NAMALWA (cell line): ENCODE results near the gene SCO1.
"Not testable (repeated sequence)": the region's sequence is repeated elsewhere in the genome, so short reads cannot be mapped to it uniquely, and the experiment has no call there.

Experiments
- DNase-seq: peaks from one replicate; pipeline ENCODE4 v3.0.0-alpha.2; 2015; ENCODE audit warnings: low spot score

SCO1 gene

DNA sequence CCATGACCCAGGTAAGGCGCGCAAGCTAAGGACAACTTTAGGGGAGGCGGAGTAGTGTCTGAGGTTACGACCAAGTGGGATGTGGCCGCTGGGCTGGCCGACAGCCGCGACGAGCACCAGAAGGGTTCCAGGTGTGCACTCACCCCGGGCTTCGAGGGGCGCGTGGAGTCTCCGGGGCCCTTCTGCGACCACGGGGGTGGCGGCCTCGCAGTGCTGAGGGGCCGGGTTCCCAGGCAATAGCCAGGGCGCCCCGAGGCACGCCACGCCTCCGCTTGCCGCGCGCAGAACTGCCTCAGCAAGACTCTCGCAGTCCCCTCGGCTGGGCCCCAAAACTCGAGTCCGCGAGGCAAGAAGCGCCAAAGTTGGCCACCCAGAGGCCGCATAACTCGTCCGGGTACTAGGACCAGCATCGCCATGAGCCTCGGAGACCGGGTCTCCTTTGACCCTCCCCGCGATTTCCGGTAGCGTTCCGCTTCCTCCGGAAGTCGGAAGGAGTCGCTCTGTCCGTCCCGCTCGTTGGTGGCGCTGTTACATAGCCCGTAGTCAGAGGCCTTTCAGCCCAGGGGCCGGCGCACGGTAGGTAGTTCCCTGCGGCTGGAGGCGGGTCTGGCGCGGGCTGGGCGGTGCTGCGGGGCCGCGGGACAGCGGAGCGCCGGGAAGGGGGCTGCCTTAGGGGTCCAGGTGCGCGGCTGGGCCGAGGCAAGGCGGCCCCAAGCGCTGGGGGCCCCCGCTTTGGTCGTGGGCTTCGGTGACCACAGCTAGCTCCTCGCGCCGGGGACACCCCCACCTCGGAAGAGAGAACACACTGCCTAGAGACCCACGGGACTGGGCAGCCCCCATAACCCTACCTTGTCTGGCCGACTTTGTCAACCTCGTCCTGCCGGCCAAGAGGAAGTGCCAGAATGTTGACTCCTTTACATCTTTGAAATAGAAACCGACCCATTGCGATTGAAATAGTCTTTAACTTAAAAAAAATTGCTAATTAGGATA is at the start of gene SCO1, which contains the start of gene ADPRM:
Gene SCO1, minus strand, starts transcription at position 442 of the 990 bp plus-strand sequence. Its CDS starts 26 bp downstream, at position 416.
Gene ADPRM, plus strand, starts transcription at position 503 of the 990 bp plus-strand sequence. CDS start 7,333 bp downstream, outside the sequence.
- DNase-seq: peak; percentile 86

DNA sequence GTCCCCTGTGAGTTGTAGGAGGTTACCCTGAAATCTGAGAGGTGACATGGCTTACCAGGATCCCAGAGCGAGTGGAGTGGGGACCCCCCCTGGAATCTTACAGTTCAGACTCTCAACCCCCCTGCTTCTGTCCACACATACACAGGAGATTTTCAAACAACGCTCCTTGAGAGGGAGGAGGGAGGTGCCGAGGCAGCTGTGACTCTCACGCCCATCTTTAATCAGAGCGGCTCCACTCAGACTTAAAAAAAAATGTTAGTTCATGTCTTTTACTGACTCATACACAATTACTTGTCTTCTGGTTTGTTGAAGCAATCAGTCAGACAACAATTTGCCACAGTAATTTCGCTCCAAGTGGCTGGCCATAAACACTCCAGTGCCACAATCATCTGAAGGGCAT is 47.9 kb upstream of the SCO1 start:
- DNase-seq: no peak

DNA sequence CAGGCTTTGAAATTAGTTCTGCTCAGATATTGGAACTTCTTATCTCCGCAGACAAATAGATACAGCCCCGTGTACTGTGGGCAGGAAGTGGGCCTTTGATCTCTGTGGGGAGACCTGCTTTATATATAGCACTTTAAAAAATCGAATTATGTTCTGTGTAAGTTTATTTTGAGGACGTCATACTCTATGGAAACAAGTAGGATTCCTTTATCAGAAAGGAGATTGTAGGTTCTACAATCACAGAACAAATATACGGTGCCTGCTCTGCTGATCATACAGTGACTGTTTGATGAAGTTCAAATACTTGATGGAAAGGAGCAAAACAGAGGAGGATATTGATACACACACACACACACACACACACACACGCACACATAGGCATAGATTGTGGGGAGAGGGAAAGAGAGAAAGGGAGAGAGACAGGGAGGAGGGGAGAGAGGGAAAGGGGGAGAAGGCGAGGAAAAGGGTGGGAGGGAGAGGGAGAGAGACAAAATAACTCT is 47.2 kb upstream of the SCO1 start:
- DNase-seq: no peak

DNA sequence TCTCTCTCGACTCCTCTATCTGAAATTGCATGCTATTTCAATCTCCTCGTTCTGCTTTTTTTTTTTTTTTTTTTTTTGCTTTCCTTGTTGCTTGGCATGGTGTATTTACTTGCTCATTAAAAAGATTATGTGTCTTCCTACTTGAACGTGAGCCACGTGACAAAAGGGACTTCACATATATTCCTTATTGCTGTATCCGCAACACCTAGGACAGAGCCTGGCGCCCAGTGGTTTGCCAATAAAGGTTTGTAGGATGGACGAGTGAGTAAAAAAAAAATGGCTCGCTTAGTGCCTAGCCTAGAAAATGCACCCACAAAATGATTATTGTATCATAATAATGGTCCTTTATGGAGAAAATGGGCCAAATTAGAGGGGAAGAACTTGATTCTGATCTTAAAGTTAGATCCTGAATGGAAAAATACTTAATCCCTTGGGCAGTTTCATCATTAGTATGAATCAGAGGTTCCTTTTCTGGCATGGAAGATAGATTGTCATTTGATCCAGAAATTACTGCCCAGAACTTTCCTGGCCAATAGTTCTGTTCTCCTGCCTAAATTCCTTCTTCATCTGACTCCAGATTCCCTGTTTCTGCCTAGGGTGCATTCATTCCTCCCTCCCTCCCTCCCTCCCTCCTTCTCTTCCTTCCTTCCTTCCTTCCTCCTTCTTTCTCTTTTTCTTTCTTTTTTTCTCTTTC is 46.1 kb upstream of the SCO1 start:
- no peak for DNase-seq

DNA sequence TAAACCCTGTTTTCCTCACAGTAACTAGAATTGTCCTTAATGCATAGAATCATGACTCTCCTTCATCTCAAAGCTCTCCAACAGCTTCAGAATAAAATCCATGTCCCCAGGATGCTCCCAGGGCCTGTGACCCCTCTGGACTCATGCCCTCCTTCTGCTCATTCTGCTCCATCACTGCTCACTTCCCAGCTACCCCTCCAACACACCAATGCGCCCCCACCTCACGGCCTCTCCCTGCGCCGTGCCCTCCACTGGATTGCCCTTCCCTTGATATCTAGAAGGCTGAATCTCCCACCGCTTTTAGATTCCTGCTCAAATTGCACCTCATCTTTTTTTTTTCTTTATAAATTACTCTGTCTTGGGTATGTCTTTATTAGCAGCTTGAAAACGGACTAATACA is 45.1 kb upstream of the SCO1 start:
- no peak for DNase-seq

DNA sequence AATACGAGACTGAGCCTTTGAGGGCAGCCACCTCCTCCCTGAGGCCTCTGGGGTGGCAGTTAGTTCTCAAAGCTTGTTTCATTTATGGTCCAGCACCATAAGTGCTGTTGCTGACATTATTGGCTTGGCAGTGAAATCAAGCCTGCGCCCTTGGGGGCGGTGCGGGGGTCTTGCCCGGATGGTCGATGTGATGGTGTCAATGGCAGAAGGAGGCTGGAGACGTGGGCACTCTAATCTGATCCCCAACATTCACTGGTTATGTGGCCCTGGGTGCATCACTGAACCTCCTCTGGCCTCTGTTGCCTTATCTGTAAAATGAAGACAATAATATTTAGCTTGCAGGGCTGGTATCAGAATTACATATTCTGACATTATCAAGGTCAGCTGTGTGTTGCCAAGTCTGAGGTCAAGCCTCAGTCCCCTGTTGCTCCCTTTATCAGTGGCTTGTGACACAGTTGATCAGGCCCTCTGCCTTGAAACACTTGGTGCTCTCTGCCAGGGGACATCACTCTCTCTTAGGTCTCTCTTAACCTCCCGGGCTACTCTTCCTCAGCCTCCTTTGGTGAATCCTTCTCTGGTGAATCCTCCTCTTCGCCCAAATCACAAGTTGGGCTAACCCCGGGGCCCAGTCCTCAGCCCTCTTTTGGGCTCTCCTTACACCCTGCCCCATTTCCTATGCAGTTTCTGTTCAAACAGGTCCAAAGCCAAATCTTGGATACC is 44.2 kb upstream of the SCO1 start:
- no peak for DNase-seq

DNA sequence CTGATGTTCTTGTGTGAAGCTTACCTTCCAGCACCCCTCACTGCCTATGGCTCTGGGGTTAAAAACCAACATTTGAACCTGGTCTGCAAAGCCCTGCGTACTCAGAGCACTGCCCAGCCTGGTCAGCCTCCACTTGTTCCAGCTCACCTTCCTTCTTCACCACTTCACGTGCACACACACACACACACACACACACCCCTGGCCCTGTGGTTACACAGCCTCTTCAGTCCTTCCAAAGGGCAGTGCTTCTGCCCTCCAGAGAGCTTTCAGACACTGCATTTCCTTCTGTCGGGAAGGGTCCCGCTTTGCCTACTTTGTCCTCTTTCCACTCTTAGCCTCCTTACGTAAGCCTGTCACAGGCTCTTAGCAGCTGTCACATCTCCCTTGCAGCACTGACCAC is 42.1 kb upstream of the SCO1 start:
- DNase-seq: no peak

DNA sequence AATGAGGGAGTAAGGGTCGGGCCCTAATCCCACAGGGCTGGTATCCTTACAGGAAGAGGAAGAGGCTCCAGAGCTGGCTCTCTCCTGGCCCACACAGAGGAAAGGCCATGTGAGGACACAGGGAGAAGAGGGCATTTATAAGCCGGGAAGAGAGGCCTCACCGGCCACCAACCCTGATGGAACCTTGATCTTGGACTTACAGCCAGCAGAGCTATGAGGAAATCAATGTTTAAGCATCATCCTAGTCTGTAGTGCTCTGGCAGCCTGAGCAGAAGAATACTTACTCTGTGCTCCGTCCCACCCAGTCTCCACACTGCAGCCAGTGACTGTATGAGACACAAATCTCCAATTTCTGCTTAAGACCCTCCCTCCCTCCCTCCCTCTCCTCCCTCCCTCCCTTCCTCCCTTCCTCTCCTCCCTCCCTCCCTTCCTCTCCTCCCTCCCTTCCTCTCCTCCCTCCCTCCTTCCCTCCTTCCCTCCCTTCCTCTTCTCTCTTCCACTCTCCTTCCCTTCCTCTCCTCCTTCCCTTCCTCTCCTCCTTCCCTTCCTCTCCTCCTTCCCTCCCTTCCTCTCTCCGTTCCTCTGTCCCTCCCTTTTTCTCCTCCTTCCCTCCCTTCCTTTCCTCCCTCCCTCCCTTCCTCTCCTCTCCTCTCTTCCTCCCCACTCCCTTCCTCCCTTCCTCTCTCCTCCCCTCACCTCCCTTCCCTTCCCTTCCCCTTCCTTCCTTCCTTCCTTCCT is 41.4 kb upstream of the SCO1 start:
- no peak for DNase-seq

DNA sequence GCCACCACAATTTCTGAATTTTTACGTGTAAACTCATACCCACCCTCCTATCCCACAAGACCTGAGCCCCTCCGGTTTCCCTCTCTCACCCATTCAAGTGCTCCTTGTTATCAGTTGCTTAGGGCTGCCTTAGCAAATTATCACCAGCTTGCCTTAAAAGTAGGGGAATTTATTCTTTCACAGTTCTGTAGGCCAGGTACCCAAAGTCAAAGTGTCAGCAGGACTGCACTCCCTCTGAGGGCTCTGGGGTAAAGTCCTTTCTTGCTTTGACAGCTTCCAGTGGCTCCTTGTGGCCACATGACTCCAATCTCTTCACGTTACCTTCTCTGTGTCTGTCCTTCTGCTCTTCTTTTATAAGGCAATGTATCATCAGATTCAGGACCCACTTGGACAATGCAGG is 40.4 kb upstream of the SCO1 start:
- no peak for DNase-seq

DNA sequence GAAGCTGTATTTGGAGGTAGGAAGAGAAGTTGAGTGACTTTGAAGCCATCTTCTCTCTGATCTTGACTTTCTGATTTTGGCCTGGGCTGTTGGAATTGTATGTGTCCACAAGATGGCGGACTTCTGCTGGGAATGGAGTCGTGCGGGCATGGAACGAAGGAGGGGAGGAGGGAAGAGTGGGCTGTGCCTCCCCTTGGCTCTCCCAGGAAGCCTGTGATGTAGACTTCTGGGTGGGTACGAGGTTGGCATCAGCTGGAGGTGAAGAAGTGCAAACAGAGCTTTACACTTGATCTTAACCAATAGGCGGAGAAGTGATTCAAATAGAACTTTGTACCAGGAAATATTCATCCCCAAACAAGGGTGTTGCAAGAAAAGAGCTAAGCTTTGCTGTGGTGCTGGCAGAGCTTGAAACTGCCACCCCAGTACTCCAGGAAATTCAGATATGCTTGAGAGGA is 39.9 kb upstream of the SCO1 start:
- DNase-seq: peak; percentile 13

DNA sequence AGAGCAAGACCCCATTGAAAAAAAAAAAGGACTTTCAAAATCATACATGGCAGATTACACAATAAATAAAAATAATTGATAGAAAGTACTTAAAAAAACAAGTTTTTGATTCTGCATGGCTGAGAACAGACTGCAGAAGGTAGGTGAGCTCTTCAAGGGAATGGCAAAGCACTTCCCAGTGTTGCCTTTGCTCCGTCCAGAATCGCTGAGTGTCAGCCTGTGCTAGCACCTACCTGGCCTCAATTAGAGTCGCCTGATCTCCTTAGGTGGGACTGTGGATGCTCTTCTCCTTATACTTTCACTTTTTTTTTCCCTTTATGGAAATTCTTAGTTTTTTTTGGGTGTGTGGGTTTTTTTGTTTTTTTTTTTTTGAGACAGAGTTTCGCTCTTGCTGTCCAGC is 38.5 kb upstream of the SCO1 start:
- DNase-seq: no peak

DNA sequence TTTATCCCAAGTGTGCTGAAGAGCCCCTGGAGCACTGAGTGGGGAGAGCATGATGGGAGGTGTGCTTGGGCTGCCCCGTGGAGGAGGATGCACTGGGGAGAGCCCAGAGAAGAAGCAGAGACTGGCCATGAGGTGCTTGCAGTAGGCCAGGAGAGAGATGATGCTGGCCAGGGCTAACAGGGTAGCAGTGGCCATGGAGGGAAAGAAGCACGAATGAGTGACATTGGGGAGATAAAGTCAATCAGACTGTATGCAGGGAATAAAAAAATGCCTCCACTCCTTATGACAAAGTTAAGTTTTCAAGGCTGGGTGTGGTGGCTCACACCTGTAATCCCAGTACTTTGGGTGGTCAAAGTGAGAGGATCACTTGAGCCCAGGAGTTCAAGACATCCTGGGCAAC is 37.9 kb upstream of the SCO1 start:
- DNase-seq: no peak

DNA sequence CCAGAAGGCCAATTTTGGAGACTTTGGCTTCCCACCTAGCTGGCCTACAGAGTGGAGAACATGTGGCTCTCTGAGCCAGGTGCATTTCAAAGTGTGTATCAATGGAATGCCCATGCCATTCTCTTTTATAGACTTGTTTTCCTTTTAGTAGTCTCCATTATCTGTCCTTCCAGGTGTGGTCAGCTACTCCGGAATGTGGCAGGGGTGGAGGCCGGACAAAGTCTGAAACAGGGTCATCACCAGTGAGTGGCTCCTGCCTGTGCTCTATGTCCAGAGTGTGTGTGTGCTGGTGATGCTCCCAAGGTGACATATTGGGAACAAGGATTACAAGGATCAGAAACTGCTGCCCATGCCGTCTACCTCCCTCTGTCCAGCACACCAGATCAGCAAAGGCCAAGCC is 36.3 kb upstream of the SCO1 start:
- no peak for DNase-seq

DNA sequence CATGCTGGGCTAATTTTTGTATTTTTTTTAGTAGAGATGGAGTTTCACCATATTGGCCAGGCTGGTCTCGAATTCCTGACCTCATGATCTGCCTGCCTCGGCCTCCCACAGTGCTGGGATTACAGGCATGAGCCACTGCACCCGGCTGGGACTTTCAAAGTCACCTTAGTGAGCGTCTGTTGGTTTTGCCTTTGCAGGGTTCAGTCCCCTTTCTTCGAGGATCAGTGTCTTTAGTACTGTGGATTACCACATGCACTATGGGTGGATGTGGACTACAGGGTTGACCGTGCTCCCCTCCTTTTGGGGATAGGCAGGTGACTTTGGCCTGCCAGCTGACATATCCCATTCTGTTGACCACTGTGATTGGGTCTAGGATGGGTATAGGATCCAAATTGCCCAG is 34.8 kb upstream of the SCO1 start:
- not testable (repeated sequence) for DNase-seq

DNA sequence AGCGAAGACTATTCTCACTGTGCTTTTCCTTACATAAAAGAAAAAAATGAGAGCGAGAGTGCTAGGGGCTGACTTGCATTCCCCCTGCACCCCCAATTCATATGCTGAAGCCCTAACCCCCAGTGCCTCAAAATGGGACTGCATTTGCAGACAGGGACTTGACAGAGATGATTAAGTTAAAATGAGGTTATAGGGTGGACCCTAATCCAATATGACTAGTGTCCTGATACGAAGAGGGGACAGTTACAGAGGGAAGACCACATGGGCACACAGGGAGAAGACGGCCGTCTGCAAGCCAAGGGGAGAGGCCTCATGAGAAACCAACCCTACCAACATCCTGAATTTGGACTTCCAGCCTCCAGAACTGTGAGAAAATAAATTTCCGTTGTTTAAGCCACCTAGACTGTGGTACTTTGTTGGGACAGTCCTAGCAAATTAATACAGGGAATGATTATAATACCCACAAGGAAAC is 34.1 kb upstream of the SCO1 start:
- DNase-seq: no peak

DNA sequence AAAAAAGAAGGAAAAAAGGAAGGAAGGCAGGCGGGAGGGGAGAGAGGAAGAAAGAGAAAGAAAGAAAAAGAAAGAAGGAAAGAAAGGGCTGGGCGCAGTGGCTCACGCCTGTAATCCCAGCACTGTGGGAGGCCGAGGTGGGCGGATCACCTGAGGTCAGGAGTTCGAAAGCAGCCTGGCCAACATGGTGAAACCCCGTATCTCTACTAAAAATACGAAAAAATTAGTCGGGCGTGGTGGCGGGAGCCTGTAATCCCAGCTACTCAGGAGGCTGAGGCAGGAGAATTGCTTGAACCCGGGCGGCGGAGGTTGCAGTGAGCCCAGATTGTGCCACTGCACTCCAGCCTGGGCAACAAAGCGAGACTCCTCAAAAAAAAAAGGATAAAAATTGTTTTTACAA is 32.9 kb upstream of the SCO1 start:
- DNase-seq: not testable (repeated sequence)

DNA sequence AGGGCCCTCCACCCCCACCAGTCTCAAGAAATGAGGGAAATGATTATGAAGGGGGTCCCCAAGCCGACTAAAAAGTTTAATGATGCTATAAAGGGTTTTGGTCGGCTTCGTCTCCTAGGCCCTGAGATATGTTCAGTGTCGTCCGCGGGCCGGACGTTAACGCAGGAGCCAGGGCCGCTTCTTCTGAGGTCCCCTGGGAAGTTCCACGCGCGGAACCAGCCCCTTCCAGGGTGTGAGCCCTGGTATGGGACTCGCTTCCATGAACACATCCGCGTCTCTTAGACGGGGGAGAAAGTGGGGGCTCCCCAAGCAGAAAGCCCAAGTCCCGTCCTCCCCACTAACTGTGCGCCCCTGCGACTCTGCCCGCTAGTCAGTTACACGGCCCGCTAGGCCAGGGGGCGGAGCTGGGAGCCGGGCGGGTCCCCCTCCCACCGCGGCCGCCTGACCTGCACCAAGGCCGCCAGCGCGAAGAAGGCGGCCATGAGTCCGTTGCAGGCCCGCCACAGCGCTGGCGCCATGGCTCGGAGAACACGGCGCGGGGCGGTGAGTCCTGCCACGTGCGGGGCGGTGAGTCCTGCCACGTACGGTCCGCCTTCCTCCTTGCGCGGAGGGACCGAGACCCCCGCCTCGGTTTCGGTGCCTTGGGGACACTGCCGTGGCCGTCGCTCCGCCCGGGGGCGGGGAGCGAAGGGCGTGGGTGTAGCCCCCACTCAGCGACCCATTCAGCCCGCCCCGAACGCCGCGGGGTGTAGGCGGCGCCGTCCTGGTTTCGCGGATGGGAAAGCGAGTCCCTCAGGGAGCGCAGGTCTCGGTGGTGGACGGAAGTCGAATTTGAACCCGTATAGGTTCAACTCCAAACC is 32.2 kb upstream of the SCO1 start, which contains the start of gene TMEM220:
Gene TMEM220, minus strand, starts transcription at position 690 of the 860 bp plus-strand sequence. Its CDS starts 172 bp downstream, at position 518.
- DNase-seq: no peak

DNA sequence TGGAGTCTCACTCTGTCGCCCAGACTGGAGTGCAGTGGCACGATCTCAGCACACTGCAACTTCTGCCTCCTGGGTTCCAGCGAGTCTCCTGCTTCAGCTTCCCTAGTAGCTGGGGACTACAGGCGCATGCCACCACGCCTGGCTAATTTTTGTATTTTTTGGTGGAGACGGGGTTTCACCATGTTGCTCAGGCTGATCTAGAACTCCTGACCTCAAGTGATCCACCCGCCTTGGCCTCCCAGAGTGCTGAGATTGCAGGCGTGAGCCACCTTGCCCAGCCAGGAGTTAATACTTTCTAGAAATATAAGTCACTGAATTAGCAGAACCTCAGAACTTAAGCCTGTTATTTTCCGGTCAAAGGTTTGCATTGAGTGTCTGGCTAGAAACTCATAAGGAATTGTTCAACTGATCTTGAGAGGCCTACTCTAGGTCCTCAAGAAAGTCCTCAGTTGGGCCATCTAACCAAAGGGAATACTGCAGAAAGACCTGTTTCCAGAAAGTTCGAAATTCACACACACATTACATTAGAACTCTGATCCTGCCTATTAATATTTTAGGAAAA is 31.1 kb upstream of the SCO1 start:
- DNase-seq: no peak

DNA sequence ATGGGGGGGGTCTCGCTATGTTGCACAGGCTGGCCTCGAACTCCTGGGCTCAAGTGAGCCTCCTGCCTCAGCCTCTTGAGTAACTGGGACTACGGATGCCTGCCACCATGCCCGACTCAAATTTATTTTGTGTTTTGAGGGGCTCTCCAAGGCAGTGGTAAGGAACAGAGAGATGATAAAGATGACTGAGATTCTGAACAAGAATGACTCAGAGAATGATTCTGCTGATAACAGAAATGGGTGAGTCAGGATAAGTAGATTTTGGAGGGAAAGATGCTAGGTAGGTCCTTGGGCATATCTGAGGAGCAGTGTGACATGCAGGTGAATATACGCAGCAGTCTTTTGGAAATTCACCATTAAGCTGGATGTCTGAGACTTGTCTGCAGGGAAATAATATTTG is 29.9 kb upstream of the SCO1 start:
- DNase-seq: no peak

DNA sequence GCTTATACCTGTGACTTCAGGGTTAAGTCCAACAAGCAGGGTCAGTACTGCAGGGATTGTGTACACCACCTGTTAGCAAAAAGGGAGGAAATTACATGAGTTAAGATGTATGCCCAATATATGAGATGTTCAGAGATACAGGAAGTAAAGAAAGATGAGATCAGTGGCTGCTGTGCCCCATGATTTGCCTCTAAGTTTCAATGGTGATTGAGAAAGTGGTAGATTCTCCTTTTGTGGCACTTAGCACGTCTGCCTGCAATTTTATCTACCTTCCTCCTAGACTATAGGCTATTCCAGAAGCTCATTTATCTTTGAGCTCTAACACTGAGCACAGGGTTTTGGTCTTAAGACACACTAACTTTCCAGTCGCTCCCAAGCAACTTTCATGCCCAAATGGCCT is 28.9 kb upstream of the SCO1 start:
- no peak for DNase-seq
